GM12872 (cell line): Measurements from ENCODE around the gene IP6K3.

ENCODE experiments used
- TF ChIP-seq, protein P1 (sequence below): IDR thresholded peaks from 3 replicates; pipeline ENCODE4 v1.5.1; 2011; ENCODE audit warnings: low read depth, mild to moderate bottlenecking, low read length, moderate library complexity; ENCODE audit not compliant: insufficient read depth

IP6K3 gene

DNA sequence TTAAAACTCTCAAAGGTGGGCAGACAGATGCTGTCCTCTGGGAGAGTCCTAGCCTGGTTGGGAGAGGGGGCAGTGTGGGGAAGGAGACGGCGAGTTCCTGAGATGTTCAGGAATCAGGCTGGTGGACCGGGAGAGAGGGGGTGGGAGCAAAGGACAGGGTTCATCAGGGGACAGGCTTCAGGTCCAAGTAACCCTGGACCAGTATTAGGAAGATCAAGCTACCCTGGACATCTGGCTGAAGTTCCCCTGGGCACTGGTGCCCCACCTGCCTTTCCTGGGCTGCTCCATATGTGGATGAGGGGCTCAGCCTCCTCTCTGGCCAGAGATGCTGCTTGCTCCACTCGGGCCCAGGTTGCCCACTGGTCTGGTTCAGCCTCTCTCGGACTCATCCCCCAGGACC, 1.1 kb upstream of the IP6K3 start:
- TF ChIP-seq, protein P1, sequence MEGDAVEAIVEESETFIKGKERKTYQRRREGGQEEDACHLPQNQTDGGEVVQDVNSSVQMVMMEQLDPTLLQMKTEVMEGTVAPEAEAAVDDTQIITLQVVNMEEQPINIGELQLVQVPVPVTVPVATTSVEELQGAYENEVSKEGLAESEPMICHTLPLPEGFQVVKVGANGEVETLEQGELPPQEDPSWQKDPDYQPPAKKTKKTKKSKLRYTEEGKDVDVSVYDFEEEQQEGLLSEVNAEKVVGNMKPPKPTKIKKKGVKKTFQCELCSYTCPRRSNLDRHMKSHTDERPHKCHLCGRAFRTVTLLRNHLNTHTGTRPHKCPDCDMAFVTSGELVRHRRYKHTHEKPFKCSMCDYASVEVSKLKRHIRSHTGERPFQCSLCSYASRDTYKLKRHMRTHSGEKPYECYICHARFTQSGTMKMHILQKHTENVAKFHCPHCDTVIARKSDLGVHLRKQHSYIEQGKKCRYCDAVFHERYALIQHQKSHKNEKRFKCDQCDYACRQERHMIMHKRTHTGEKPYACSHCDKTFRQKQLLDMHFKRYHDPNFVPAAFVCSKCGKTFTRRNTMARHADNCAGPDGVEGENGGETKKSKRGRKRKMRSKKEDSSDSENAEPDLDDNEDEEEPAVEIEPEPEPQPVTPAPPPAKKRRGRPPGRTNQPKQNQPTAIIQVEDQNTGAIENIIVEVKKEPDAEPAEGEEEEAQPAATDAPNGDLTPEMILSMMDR: no peak

DNA sequence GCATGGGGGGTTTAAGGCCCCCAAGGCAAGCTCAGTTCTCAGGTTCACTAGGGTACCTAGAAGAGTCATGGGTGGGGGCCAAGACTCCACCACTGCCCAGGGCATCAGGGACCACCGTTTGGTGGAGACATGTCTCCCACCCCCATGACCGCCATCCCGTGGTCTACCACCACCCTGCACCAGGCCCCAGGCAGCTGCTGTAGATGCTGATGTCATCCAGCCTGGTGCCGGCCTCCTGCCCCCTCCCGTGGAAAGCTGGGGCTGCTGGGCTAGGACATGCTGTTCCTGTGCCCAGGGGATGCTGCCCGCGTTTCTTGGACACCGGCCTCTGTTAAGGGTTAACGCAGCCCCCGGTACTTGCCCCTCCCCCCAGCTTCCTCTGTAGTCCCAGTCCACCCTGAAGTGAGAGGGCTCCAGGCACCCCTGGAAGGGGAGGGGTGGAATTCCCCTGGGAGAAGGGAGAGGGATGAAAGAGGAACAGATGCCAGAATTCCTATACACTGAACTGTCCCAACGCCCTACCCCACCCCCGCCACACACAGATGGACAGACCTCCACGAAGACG, 587 bp downstream of the IP6K3 start:
- TF ChIP-seq, protein P1: no peak

DNA sequence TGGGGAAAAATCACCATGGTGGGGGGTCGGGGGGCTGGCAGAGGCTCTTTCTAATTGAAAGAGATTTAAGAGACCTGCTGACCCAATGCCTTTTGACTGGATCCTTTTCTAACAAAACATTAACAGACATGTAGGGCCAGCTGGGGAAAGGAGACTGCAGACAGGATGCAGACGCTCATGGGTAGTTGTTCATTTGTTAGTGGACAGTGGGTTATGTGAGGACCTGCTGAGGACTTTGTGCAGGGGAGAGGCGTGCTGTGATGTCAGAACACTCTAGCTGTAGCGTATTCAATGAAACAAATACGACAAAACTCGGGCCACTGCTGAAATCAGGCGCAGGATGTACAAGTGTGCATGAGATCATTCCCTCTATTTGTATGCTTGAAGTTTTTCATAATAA, 1.2 kb downstream of the IP6K3 start:
- TF ChIP-seq, protein P1: no peak

DNA sequence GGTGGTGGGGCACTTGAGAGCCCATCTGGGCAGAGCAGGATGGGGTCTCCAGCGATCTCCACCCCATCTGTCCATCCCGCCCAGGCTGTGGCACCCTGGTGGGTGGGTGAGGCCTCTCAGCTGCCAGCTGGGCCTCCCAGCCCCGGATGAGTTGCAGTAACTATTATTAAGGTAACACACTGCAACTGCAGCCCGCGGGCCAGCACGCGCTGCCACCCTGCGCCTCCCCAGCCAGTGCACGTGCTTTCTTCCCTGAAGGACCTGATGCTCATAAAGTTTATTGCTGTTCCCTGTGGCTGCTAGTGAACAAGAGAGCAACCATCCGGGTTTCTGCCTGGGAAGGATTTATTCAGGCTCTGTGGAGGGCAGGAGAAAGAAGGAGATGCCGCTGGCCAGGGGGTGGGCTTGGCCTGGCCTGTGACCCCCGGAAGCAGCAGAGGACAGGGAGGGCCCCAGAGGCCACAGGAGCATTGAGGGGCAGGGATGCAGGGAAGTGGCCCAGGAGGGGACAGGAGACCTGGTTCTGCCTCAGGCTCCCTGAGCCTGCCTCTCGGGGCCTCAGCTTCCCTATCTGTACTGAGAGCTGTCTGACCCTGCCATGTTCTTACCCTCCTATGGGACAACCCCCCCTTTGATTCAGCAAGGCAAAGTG, 1.7 kb downstream of the IP6K3 start:
- TF ChIP-seq, protein P1: no peak

DNA sequence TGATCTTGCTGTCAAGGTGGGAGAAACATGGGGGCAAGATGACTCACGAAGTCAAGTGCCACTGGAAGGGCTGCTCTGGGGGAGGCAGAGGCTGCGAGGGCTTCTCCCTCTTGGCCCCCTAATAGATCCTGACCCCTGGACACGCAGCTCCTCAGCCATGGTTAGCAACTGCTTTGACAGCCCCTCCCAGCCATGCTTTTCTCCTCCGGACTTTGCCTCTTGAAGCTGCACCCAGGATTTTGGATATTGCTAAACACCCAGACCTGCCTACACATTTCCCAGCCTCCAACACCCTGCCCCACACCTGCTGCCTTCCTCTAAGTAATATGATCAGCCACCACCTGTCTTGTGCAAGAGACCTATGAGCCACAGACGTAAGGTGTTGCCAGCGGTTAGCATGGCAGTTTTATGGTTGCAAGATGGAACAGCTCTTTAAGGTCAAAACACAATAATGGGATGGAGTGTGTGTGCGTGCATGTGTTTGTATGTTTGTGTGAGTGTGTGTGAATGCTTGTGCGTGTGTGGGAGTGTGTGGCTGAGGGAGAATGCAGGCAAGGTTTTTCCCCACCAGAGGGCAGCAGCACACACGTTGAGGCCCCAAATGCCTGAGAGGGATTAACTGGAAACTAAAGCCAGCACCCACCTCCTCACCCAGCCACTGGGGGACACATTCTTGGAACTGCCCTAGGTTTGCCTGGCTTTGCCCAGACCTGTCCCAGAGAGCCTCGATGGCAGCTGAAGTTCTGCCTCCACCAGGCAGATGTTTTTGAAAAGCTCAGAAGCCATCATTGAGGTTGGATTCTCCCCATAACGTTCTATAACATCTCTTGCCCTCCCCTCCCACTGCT, 2.5 kb downstream of the IP6K3 start:
- TF ChIP-seq, protein P1: peak; percentile 99

DNA sequence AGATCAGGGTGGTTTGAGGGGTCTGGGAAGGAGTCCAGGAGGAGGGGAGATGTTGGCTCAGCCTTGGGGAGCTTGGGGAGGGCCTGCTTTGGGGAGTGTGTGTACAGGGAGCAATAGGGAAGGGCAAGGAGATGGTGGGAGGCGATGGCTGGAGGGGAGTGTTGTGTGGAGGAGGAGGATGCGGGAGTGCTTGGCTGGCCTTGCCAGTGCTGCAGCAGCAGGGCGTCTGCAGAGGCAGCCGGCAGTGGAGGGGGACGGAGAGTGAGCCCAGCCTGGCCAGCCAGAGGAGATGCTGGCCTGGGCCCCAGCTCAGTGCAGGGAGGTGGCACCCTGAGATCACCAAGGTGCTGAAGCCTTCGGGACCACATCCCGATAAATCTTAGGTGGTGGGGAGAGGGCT, 3.9 kb downstream of the IP6K3 start:
- TF ChIP-seq, protein P1: no peak

DNA sequence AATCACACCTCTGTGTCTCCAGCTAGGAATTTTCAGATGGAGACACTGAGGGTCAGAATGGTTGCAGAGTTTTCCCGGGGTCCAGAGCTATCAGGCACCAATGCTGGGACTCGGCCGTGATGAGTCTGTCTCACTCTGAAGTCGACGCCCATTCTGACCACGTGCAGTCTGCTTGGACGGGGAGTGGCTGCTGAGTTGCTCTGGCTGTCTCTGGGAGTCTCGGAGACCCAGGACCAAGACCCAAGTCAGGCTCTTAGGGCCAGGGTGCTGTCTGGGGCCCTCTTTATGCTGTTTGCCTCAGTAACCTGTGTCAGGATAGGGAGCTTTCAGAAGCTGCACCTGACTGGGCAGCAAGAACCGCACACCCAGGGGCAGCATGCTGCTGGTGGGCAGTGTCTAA, 4.6 kb downstream of the IP6K3 start:
- TF ChIP-seq, protein P1: no peak
